A673 (cell line): ENCODE results near the gene TRIM27. TPM values are rescaled to one million over a fixed set of nuclear protein-coding genes. Genes with fewer than 3 reads are reported as not detected.
"Not testable (repeated sequence)": the region's sequence is repeated elsewhere in the genome, so short reads cannot be mapped to it uniquely, and the experiment has no call there.

Source experiments
- BruUV-seq: library from RNA; stranded (reverse); fragments of 400-500 nt; replicated peaks from 2 replicates; lab custom pipeline; 2021; lab: Mats Ljungman, UMichigan
- CTCF ChIA-PET: fragments of 300-600 bp; sonication (Branson Sonifier 250); formaldehyde crosslinking; loops from one replicate; lab custom pipeline; 2022; ENCODE audit warnings: antibody characterized with exemption; lab: Charles Lee
- POLR2A ChIA-PET: fragments of 300-600 bp; sonication (Branson Sonifier 250); formaldehyde crosslinking; loops from one replicate; lab custom pipeline; 2022; ENCODE audit warnings: antibody characterized with exemption; ENCODE audit not compliant: low non-redundant PET; lab: Charles Lee
- DNase-seq: peaks from one replicate; pipeline ENCODE4 v3.0.0-alpha.2; 2015; ENCODE audit warnings: low spot score
- H3K27ac ChIP-seq: fragments of 200-600 bp; sonication (generic); 2 replicates; pipeline ENCODE4 v1.5.1; 2016; ENCODE audit warnings: mixed run types, low read depth, mild to moderate bottlenecking, mixed read lengths, antibody characterized with exemption, low read length; ENCODE audit not compliant: poor library complexity, severe bottlenecking
- H3K27me3 ChIP-seq: fragments of 200-600 bp; sonication (generic); replicated peaks from 2 replicates; pipeline ENCODE4 v1.6.1; 2017; ENCODE audit warnings: mixed run types, low read depth, mild to moderate bottlenecking, mixed read lengths, antibody characterized with exemption, low read length; ENCODE audit not compliant: insufficient read depth, poor library complexity
- H3K36me3 ChIP-seq: fragments of 200-600 bp; sonication (generic); 2 replicates; pipeline ENCODE4 v1.6.1; 2016; ENCODE audit warnings: mixed run types, mild to moderate bottlenecking, mixed read lengths, antibody characterized with exemption, low read length; ENCODE audit not compliant: insufficient read depth, poor library complexity, severe bottlenecking
- H3K4me1 ChIP-seq: fragments of 200-600 bp; sonication (generic); 2 replicates; pipeline ENCODE4 v1.6.1; 2017; ENCODE audit warnings: mixed run types, mild to moderate bottlenecking, mixed read lengths, antibody characterized with exemption, low read length; ENCODE audit not compliant: insufficient read depth, poor library complexity, severe bottlenecking
- H3K4me3 ChIP-seq: fragments of 200-600 bp; sonication (generic); 2 replicates; pipeline ENCODE4 v1.5.1; 2016; ENCODE audit warnings: low read depth, mixed run types, mild to moderate bottlenecking, mixed read lengths, low read length; ENCODE audit not compliant: poor library complexity, severe bottlenecking
- H3K9me3 ChIP-seq: fragments of 200-600 bp; sonication (generic); 2 replicates; pipeline ENCODE4 v1.6.1; 2016; ENCODE audit warnings: mixed run types, low read depth, mild to moderate bottlenecking, mixed read lengths, antibody characterized with exemption, low read length; ENCODE audit not compliant: poor library complexity, severe bottlenecking
- EZH2 ChIP-seq: fragments of 200-600 bp; sonication (generic); IDR thresholded peaks from 2 replicates; pipeline ENCODE4 v1.6.1; 2017; ENCODE audit warnings: borderline replicate concordance, low read depth, mild to moderate bottlenecking, mixed read lengths, antibody characterized with exemption, low read length; ENCODE audit not compliant: poor library complexity, severe bottlenecking
- intact Hi-C: fragments of 100-400 bp; cut with micrococcal nuclease; formaldehyde crosslinking; loops from one replicate; pipeline ENCODE4 v1.10.0; 2022; ENCODE audit not compliant: unreplicated experiment
- total RNA-seq: library from RNA; stranded (reverse); gene quantifications from 2 replicates; pipeline ENCODE4 v1.2.3, GENCODE V29; 2021
- TF ChIP-seq, protein P1 (sequence below): fragments of 300-800, 200-600 bp; sonication (generic); conservative IDR thresholded peaks from 2 replicates; pipeline ENCODE4 v1.5.1; 2017; ENCODE audit warnings: low read depth, mild to moderate bottlenecking, antibody characterized with exemption, low read length, moderate library complexity, mixed read lengths

TRIM27 gene
- total RNA-seq, 1 experiment from 2014 or later: 81.1 TPM

DNA sequence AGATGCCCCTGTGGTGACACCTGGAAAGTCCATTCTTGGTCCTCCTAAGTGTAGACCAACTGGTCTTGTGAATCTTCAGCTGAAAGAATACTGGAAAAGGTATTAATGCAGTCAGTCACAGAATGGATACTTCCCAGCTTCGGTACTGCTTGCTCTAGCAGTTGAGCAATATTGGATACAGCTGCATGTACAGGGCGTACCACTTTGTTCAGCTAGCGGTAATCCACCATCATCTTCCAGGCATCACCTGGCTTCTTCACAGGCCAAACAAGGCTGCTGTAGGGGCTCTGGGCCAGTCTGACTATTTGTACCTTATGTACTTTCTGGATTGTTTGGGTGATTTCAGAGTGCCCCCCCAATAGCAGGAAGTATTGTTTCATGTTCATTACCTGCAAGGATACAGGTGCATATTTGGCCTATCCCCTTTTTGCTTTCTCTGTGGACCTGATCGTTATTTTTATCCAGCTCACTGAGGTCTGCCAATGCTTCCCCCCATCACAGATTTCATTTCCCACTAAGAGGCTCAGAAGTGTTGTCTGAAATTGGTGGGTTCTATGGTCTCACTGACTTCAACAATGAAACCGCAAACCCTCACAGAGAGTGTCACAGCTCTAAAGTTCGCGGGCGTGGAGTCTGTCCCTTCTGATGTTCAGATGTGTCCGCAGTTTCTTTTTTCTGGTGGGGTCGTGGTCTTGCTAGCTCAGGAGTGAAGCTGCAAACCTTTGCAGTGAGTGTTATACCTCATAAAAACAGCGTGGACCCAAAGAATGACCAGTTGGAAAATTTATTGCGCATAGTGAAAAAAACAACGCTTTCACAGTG lies 52.2 kb downstream of the TRIM27 start:
- H3K27ac ChIP-seq: no peak overlapping the region
- POLR2A ChIA-PET: interaction anchor here (0.7 kb wide), 1 partner anchor 1278 kb away, joined by 3 read pairs; no protein-coding TSS in a partner anchor
- intact Hi-C loops: no loop called here
- no peak for DNase-seq
- no peaks in the 10 kb centered on the region for H3K27me3 ChIP-seq
- CTCF ChIA-PET: no interaction called here
- H3K36me3 ChIP-seq: no peaks in the 10 kb centered on the region
- TF ChIP-seq EZH2: no peak
- TF ChIP-seq, protein P1, sequence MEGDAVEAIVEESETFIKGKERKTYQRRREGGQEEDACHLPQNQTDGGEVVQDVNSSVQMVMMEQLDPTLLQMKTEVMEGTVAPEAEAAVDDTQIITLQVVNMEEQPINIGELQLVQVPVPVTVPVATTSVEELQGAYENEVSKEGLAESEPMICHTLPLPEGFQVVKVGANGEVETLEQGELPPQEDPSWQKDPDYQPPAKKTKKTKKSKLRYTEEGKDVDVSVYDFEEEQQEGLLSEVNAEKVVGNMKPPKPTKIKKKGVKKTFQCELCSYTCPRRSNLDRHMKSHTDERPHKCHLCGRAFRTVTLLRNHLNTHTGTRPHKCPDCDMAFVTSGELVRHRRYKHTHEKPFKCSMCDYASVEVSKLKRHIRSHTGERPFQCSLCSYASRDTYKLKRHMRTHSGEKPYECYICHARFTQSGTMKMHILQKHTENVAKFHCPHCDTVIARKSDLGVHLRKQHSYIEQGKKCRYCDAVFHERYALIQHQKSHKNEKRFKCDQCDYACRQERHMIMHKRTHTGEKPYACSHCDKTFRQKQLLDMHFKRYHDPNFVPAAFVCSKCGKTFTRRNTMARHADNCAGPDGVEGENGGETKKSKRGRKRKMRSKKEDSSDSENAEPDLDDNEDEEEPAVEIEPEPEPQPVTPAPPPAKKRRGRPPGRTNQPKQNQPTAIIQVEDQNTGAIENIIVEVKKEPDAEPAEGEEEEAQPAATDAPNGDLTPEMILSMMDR: no peak
- H3K4me3 ChIP-seq: no peak overlapping the region
- H3K4me1 ChIP-seq: peaks cover 6% of the 10 kb centered on the region
- no peaks in the 10 kb centered on the region for H3K9me3 ChIP-seq
- BruUV-seq: no TSS peak

DNA sequence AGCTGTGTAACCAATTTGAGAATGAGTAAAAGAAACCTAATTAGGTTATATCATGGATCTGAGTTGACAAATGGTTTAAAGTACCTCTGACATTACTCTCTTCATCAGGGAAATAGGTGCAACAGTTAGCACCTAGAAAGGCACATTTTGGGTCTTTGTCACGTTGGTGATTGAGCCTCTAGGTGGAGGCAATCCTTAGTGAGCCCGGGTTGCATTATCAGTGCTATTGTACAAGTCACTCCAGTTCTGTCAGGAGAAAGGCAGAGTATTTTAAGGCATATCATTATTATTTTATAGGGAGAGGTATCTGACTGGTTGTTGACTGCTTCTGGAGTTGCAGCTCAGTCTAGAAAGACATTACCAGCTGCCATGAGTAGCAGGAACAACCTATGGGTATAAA lies 54.9 kb downstream of the TRIM27 start:
- H3K4me1 ChIP-seq: peaks cover 10% of the 10 kb centered on the region
- no peak overlapping the region for H3K4me3 ChIP-seq
- H3K9me3 ChIP-seq: peaks cover 6% of the 10 kb centered on the region
- H3K27ac ChIP-seq: no peak overlapping the region
- intact Hi-C loops: loop anchor here (10.0 kb wide), 2 partner anchors 116 to 974 kb away; a partner anchor contains a TSS
- CTCF ChIA-PET: no interaction called here
- no TSS peak for BruUV-seq
- DNase-seq: no peak
- POLR2A ChIA-PET: no interaction called here
- H3K36me3 ChIP-seq: no peaks in the 10 kb centered on the region
- no peak for TF ChIP-seq EZH2
- TF ChIP-seq, protein P1: no peak
- no peaks in the 10 kb centered on the region for H3K27me3 ChIP-seq

DNA sequence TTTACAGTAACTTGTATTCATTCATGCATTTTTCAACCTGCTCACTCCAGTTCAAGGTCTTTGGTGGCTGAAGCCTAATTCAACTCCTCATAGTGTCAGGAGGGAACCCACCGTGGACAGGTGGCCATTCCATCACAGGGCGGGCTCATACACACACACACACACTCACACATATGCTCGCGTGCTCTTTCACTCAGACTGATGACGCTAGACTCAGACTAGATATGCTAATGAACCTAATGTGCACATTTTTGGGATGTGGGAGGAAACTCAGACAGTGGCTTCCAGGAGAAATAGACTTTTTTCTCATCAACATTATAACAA lies 56.7 kb downstream of the TRIM27 start:
- POLR2A ChIA-PET: no interaction called here

DNA sequence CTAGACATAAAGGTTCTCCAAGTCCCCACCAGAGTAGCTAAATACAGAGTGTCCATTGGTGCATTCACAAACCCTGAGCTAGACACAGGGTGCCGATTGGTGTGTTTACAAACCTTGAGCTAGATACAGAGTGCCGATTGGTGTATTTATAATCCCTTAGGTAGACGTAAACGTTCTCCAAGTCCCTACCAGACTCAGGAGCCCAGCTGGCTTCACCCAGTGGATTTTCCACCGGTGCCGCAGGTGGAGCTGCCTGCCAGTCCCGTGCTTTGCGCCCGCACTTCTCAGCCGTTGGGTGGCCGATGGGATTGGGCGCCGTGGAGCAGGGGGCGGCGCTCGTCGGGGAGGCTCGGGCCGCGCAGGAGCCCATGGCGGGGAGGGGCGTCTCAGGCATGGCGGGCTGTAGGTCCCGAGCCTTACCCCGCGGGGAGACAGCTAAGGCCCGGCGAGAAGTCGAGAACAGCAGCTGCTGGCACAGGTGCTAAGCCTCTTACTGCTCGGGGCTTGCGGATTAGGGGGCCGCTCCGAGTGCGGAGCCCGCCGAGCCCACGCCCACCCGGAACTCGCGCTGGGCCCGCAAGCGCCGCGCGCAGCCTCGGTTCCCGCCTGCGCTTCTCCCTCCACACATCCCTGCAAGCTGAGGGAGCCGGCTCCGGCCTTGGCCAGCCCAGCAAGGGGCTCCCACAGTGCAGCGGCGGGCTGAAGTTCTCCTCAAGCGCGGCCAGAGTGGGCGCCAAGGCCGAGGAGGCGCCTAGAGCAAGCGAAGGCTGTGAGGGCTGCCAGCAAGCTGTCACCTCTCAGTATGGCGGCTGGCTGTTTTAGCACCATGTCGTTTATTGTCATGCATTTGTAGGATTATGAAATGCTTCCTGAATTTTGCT lies 57.3 kb downstream of the TRIM27 start:
- intact Hi-C loops: loop anchor here (10.0 kb wide), 2 partner anchors 118 to 972 kb away; a partner anchor contains a TSS

More for the DNA sequence above, 56.7 kb downstream of the TRIM27 start:
- H3K27me3 ChIP-seq: no peaks in the 10 kb centered on the region
- no peak for TF ChIP-seq EZH2
- TF ChIP-seq, protein P1: no peak
- peak overlapping the region; percentile 56 for H3K4me3 ChIP-seq
- CTCF ChIA-PET: interaction anchor here (1.2 kb wide), 1 partner anchor 114 kb away, joined by 3 read pairs; no protein-coding TSS in a partner anchor
- H3K9me3 ChIP-seq: peaks cover 6% of the 10 kb centered on the region
- no TSS peak for BruUV-seq
- peak overlapping the region; percentile 76 for H3K27ac ChIP-seq
- H3K4me1 ChIP-seq: peaks cover 15% of the 10 kb centered on the region
- intact Hi-C loops: loop anchor here (10.0 kb wide), 2 partner anchors 118 to 972 kb away; a partner anchor contains a TSS
- DNase-seq: peak; percentile 69
- no peaks in the 10 kb centered on the region for H3K36me3 ChIP-seq

More for the DNA sequence above, 57.3 kb downstream of the TRIM27 start:
- ChIA-PET POLR2A (interaction anchor here (1.2 kb wide), 1 partner anchor 994 kb away, joined by 3 read pairs; a partner anchor contains a TSS), CTCF (interaction anchor here (1.2 kb wide), 1 partner anchor 115 kb away, joined by 3 read pairs; no protein-coding TSS in a partner anchor)
- Histone ChIP-seq H3K4me3 (peak overlapping the region; percentile 56), H3K4me1 (peaks cover 15% of the 10 kb centered on the region), H3K27ac (peak overlapping the region; percentile 76)
- H3K9me3 ChIP-seq, H3K27me3 ChIP-seq, BruUV-seq, H3K36me3 ChIP-seq: not testable (repeated sequence)
- DNase-seq: peak; percentile 79
